ENCODE data around the gene RNF43. TPM values are rescaled to one million over a fixed set of nuclear protein-coding genes. Genes with fewer than 3 reads are reported as not detected.

The RNF43 gene
- total and polyA plus RNA-seq, 2 of the 13 experiments (the other 11 are each of a cell fraction or from before 2014, with no cell fraction given): 31.0 to 53.4 TPM

- TF ChIP-seq ZIK1 (CRISPR knock-in tag; IDR thresholded peaks at IDR 0.05; ENCODE audit: borderline replicate concordance, low read depth) (0 out of 2 replicates have a peak, but pooled peaks have one; percentile 16), NONO (IDR thresholded peaks at IDR 0.05) (no peak), NONO (CRISPR knock-in tag; conservative IDR thresholded peaks at IDR 0.05) (peak; percentile 85), FUBP1 (CRISPR knock-in tag; IDR thresholded peaks at IDR 0.05; ENCODE audit: borderline replicate concordance) (no peak), TBP (CRISPR knock-in tag; IDR thresholded peaks at IDR 0.05) (no peak), TFE3 (CRISPR knock-in tag; IDR thresholded peaks at IDR 0.05) (0 out of 2 replicates have a peak, but pooled peaks have one; percentile 44), ZNF572 (CRISPR knock-in tag; IDR thresholded peaks at IDR 0.05) (peak; percentile 59; the same call in 1 of the 2 replicates), STAT6 (CRISPR knock-in tag; IDR thresholded peaks at IDR 0.05; ENCODE audit: borderline replicate concordance) (no peak), ZNF329 (CRISPR knock-in tag; IDR thresholded peaks at IDR 0.05; ENCODE audit: low read depth) (no peak), SP5 (CRISPR knock-in tag; IDR thresholded peaks at IDR 0.05; ENCODE audit: borderline replicate concordance, low read depth) (peak; percentile 98), ZFAT (CRISPR knock-in tag; conservative IDR thresholded peaks at IDR 0.05) (no peak), ZNF773 (CRISPR knock-in tag; IDR thresholded peaks at IDR 0.05; ENCODE audit: borderline replicate concordance) (no peak), ZC3H4 (CRISPR knock-in tag; IDR thresholded peaks at IDR 0.05; ENCODE audit: borderline replicate concordance) (no peak), ZNF407 (CRISPR knock-in tag; IDR thresholded peaks at IDR 0.05; ENCODE audit: not compliant biosample characterization) (no peak)
Measured at GRCh38 chr17:58369214-58370031, 47.9 kb downstream of the RNF43 start (continued).
